ENCODE results near the gene SAP30L.

The SAP30L gene

GRCh38 chr5:154445422-154446194, at the start of gene SAP30L:
Gene SAP30L (plus strand): TSS chr5:154445997. CDS start chr5:154446605, 608 bp downstream.
- Histone ChIP-seq H3K4me1 (ENCODE audit: control insufficient read depth, insufficient read depth, low read length) (peaks cover 12% of the 10 kb centered on the region), H3K27ac (ENCODE audit: low read depth, low read length) (peak within 1 kb of the TSS; percentile 82), H3K4me3 (ENCODE audit: low read length) (peak within 1 kb of the TSS; percentile 90), H3K36me3 (ENCODE audit: control insufficient read depth, insufficient read depth, low read length) (peaks cover 6% of the 10 kb centered on the region), H3K9ac (ENCODE audit: low read length) (peak within 1 kb of the TSS; percentile 76), H3K27me3 (ENCODE audit: control insufficient read depth, insufficient read depth, low read length) (no peaks in the 10 kb centered on the region)

DNA sequence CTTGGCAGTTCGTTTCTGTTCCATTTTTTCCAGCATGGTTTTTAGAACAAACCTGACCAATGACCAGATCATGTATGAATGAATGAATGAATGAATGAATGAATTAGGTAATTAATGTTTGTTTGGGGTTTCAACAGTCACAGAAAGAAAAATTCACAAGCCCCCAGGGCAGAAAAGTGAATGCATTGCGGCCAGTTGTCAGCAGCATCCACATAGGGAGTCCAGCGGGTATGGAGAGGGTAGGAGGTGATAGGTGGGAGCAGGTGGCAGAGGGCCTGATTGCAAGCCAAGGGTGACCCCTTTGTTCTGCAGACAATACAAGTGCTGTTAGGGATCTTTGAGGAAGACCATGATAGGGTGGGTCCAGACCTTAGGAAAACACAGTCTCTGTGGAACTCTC, 49.7 kb upstream of the SAP30L start:
- H3K4me1 ChIP-seq (ENCODE audit: control insufficient read depth, insufficient read depth, low read length) = no peaks in the 10 kb centered on the region
- H3K27ac ChIP-seq (ENCODE audit: low read depth, low read length) = no peak overlapping the region
- H3K4me3 ChIP-seq (ENCODE audit: low read length) = no peak overlapping the region
- no peak overlapping the region for H3K9ac ChIP-seq (ENCODE audit: low read length)
- H3K36me3 ChIP-seq (ENCODE audit: control insufficient read depth, insufficient read depth, low read length) = peaks cover under 1% of the 10 kb centered on the region
- no peaks in the 10 kb centered on the region for H3K27me3 ChIP-seq (ENCODE audit: control insufficient read depth, insufficient read depth, low read length)

DNA sequence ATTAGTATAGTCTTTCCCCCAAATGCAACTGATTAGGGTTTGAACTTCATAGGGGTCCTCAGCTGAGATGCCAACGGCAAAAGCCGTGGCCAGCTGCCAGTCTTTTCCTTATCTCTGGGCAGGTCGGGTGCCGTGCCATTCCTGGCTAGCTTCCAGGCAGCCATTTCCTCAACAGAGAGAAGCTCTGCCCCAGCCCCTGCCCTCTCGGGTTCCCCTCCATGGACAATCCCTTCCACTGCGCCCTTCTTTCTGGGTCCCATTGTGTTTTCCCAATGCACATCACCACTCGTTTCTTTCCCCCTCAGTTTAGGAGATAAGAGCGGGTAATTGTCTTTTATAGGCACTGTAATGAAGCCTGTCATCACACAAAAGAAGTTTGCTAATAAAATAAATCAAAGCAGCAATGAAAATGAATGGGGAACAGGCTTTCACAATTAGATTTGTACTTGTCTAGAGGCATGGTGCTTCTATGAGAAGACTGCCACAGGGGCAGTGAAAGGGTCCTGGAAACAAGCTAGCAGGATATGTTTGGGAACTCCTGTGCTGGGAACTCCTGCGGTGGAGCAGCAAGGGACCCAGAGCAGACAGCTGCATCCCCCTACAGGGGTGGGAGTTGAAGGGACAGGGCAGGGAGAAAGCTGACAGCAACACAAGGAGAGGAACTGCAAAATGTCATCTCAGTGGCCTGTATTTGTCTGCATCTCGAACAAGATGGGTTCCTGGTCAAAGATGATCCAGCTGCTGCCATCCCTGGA, 48.0 kb upstream of the SAP30L start:
- Histone ChIP-seq H3K4me3 (ENCODE audit: low read length) (no peak overlapping the region), H3K9ac (ENCODE audit: low read length) (no peak overlapping the region)

DNA sequence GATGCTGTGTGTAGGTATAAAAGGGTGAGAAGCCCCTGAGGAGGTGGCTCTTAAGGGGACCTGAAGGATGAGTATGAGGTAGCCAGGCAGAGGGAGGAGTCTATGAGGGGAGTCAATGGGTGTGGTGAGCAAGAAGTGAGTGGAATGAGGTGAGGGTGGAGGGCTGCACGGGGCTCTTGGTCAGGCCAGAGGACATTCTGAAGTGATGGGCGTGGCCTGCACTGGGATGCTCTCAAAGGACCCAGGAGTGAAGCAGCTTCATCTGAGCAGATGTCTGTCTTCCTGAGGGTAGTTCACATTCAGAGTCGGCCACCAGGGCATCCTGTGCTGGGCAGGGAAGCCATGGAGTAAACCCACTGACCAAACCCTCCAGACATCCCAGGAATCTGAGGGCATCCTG, 45.1 kb upstream of the SAP30L start:
- Histone ChIP-seq H3K36me3 (ENCODE audit: control insufficient read depth, insufficient read depth, low read length) (no peaks in the 10 kb centered on the region), H3K9ac (ENCODE audit: low read length) (no peak overlapping the region), H3K27me3 (ENCODE audit: control insufficient read depth, insufficient read depth, low read length) (no peaks in the 10 kb centered on the region), H3K27ac (ENCODE audit: low read depth, low read length) (no peak overlapping the region), H3K4me3 (ENCODE audit: low read length) (no peak overlapping the region), H3K4me1 (ENCODE audit: control insufficient read depth, insufficient read depth, low read length) (peaks cover 2% of the 10 kb centered on the region)

More for the DNA sequence above, 48.0 kb upstream of the SAP30L start:
- Histone ChIP-seq H3K4me1 (ENCODE audit: control insufficient read depth, insufficient read depth, low read length) (no peaks in the 10 kb centered on the region), H3K27ac (ENCODE audit: low read depth, low read length) (no peak overlapping the region), H3K36me3 (ENCODE audit: control insufficient read depth, insufficient read depth, low read length) (no peaks in the 10 kb centered on the region), H3K27me3 (ENCODE audit: control insufficient read depth, insufficient read depth, low read length) (no peaks in the 10 kb centered on the region)

DNA sequence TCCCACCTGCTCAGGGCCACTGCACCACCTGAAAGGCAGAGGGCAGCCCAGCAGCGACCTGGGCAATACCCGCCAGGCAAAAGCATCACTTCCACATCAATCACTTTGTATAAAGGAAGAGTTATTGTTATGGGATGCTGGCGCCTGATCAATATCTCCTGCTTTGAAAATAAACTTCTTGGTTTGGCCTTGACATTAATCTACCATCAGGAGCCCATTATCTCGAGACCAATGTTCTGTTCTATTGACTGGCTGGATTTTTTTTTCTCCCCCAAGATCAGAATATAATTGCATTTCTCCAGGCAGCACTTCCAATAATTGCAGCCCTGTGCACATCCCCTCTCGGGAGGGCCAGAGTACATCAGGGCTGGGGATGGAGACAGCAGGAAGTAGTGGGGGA, 44.4 kb upstream of the SAP30L start:
- H3K4me3 ChIP-seq (ENCODE audit: low read length) = no peak overlapping the region
- H3K4me1 ChIP-seq (ENCODE audit: control insufficient read depth, insufficient read depth, low read length) = peaks cover 2% of the 10 kb centered on the region
- no peak overlapping the region for H3K9ac ChIP-seq (ENCODE audit: low read length)
- H3K36me3 ChIP-seq (ENCODE audit: control insufficient read depth, insufficient read depth, low read length) = no peaks in the 10 kb centered on the region
- H3K27me3 ChIP-seq (ENCODE audit: control insufficient read depth, insufficient read depth, low read length) = no peaks in the 10 kb centered on the region
- H3K27ac ChIP-seq (ENCODE audit: low read depth, low read length) = no peak overlapping the region

DNA sequence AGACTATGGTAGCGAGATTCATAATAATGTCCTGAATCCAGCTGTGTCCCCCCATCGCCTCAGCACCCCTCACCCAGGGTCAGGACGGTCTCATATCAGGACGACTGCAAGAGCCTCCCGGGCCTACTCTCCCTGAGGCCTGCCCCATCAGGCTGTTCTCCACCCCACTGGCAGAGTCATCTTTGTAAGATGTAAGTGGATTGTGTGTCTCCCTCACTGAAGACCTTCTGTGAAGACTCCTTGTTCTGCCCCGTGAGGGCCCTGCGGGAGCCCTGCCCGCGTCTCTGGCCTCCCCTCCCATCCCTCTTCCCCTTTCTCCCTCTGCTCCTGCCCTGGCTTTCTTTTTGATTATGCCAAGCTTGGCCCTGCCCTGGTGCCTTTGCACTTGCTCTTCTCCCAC, 43.9 kb upstream of the SAP30L start:
- Histone ChIP-seq H3K4me3 (ENCODE audit: low read length) (no peak overlapping the region), H3K4me1 (ENCODE audit: control insufficient read depth, insufficient read depth, low read length) (peaks cover 2% of the 10 kb centered on the region), H3K27ac (ENCODE audit: low read depth, low read length) (no peak overlapping the region), H3K27me3 (ENCODE audit: control insufficient read depth, insufficient read depth, low read length) (no peaks in the 10 kb centered on the region), H3K9ac (ENCODE audit: low read length) (no peak overlapping the region), H3K36me3 (ENCODE audit: control insufficient read depth, insufficient read depth, low read length) (no peaks in the 10 kb centered on the region)

DNA sequence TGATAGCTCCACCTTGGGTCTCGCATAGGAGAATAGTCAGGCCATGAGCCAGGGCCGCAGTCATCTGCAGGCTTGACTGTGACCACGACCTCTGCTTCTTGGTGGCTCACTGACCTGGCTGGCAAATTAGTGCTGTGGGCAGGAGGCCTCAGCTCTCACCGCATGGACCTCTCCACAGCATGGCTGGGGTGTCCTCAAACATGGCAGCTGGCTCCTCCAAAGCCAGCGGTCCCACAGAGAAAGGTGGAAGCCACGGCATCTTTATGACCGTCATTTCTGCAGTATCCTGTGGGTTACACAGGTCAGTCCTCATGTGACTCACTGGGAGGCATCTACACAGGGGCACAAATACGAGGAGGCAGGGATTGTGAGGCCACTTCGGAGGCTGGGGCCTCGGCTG, 43.2 kb upstream of the SAP30L start:
- Histone ChIP-seq H3K27ac (ENCODE audit: low read depth, low read length) (no peak overlapping the region), H3K27me3 (ENCODE audit: control insufficient read depth, insufficient read depth, low read length) (no peaks in the 10 kb centered on the region), H3K4me1 (ENCODE audit: control insufficient read depth, insufficient read depth, low read length) (peaks cover 2% of the 10 kb centered on the region), H3K9ac (ENCODE audit: low read length) (no peak overlapping the region), H3K4me3 (ENCODE audit: low read length) (no peak overlapping the region), H3K36me3 (ENCODE audit: control insufficient read depth, insufficient read depth, low read length) (no peaks in the 10 kb centered on the region)

- Histone ChIP-seq H3K4me3 (ENCODE audit: low read length) (no peak overlapping the region), H3K36me3 (ENCODE audit: control insufficient read depth, insufficient read depth, low read length) (no peaks in the 10 kb centered on the region), H3K9ac (ENCODE audit: low read length) (no peak overlapping the region), H3K27ac (ENCODE audit: low read depth, low read length) (no peak overlapping the region), H3K27me3 (ENCODE audit: control insufficient read depth, insufficient read depth, low read length) (no peaks in the 10 kb centered on the region), H3K4me1 (ENCODE audit: control insufficient read depth, insufficient read depth, low read length) (peaks cover 2% of the 10 kb centered on the region)
Observed at GRCh38 chr5:154403234-154403633, 42.6 kb upstream of the SAP30L start.

DNA sequence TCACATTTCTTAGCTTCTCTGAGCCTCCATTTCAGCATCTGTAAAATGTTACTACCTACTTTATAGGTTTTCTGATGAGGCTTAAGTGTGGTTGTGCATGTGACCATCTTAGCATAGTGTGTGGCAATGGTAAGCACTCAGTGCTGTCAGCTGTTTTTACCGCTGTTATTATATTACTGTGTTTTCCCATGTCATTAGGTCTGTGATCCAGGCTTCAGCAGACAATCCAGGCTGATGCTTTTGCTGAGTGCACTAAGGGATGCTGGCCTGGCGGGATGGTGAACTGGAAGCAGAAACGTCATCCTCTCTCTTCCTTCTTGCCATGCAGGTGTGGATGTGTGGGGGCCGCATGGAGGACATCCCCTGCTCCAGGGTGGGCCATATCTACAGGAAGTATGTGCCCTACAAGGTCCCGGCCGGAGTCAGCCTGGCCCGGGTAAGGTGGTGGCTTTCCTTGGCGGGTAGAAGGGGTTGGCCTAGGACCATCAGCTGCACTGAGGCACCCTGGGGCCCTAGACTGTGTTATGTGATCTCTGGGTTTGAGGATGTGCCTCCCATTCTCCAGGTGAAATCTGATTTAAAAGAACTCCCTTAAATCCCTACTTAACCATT, 41.9 kb upstream of the SAP30L start:
- Histone ChIP-seq H3K4me3 (ENCODE audit: low read length) (no peak overlapping the region), H3K4me1 (ENCODE audit: control insufficient read depth, insufficient read depth, low read length) (peaks cover 2% of the 10 kb centered on the region), H3K27me3 (ENCODE audit: control insufficient read depth, insufficient read depth, low read length) (no peaks in the 10 kb centered on the region), H3K9ac (ENCODE audit: low read length) (no peak overlapping the region), H3K36me3 (ENCODE audit: control insufficient read depth, insufficient read depth, low read length) (no peaks in the 10 kb centered on the region), H3K27ac (ENCODE audit: low read depth, low read length) (no peak overlapping the region)

GRCh38 chr5:154405078-154405792, 40.6 kb upstream of the SAP30L start:
- H3K36me3 ChIP-seq (ENCODE audit: control insufficient read depth, insufficient read depth, low read length) = no peaks in the 10 kb centered on the region
- peaks cover 2% of the 10 kb centered on the region for H3K4me1 ChIP-seq (ENCODE audit: control insufficient read depth, insufficient read depth, low read length)
- H3K4me3 ChIP-seq (ENCODE audit: low read length) = peak overlapping the region; percentile 60
- H3K27ac ChIP-seq (ENCODE audit: low read depth, low read length) = no peak overlapping the region
- H3K27me3 ChIP-seq (ENCODE audit: control insufficient read depth, insufficient read depth, low read length) = no peaks in the 10 kb centered on the region
- H3K9ac ChIP-seq (ENCODE audit: low read length) = peak overlapping the region; percentile 34

- Histone ChIP-seq H3K36me3 (ENCODE audit: control insufficient read depth, insufficient read depth, low read length) (peaks cover 3% of the 10 kb centered on the region), H3K27me3 (ENCODE audit: control insufficient read depth, insufficient read depth, low read length) (no peaks in the 10 kb centered on the region), H3K4me1 (ENCODE audit: control insufficient read depth, insufficient read depth, low read length) (peaks cover 2% of the 10 kb centered on the region), H3K4me3 (ENCODE audit: low read length) (no peak overlapping the region), H3K9ac (ENCODE audit: low read length) (no peak overlapping the region), H3K27ac (ENCODE audit: low read depth, low read length) (no peak overlapping the region)
Observed at GRCh38 chr5:154406231-154406630, 39.6 kb upstream of the SAP30L start.

DNA sequence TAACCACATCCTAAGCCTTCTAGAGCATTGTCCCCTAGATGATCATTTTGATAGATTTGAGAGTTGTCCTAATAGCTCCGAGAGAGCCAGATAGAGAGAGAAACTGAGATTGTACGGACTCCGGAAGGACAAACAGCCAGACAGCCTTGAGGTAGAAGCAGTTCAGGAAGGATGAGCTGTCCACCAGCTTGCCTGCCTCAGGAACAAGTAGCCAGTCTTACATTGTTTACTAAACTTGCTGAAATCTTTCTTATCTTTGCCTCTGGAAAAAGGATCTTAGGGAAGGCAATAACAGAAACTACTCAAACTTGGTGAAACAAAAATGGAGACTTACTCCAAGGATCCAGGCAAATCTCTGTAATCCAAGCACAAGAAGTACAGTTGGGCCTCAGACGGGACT, 39.0 kb upstream of the SAP30L start:
- Histone ChIP-seq H3K27ac (ENCODE audit: low read depth, low read length) (no peak overlapping the region), H3K27me3 (ENCODE audit: control insufficient read depth, insufficient read depth, low read length) (no peaks in the 10 kb centered on the region), H3K9ac (ENCODE audit: low read length) (no peak overlapping the region), H3K4me3 (ENCODE audit: low read length) (no peak overlapping the region), H3K36me3 (ENCODE audit: control insufficient read depth, insufficient read depth, low read length) (peaks cover 7% of the 10 kb centered on the region), H3K4me1 (ENCODE audit: control insufficient read depth, insufficient read depth, low read length) (peaks cover 2% of the 10 kb centered on the region)

Data from rectal smooth muscle tissue (tissue), 1 donor.